Liver (tissue), 9 donors: ENCODE results near the gene B3GALNT2. TPM values are rescaled to one million over a fixed set of nuclear protein-coding genes. Genes with fewer than 3 reads are reported as not detected.
A peak's percentile ranks its signal among the peaks of the same experiment; 100 is the strongest.

Source experiments
- DNase-seq: peaks from one replicate; pipeline ENCODE4 v3.0.0-alpha.2; 2017; ENCODE audit warnings: low spot score
- H3K27ac ChIP-seq, 2 donors: one replicate each; pipeline ENCODE4 v1.7.0; 2013; ENCODE audit warnings: inconsistent platforms in 2 of 2, low read length in 2 of 2, control low read depth in 1 of 2, low read depth in 1 of 2, mild to moderate bottlenecking in 1 of 2
- H3K27me3 ChIP-seq, 4 donors: one replicate each; pipeline versions ENCODE4 v1.6.1 to v1.7.0; 2013; ENCODE audit warnings: low read length in 3 of 4, inconsistent platforms in 1 of 4, mild to moderate bottlenecking in 1 of 4, moderate library complexity in 1 of 4; ENCODE audit not compliant: control insufficient read depth in 4 of 4, insufficient read depth in 4 of 4
- H3K36me3 ChIP-seq, 4 donors: one replicate each; pipeline versions ENCODE4 v1.6.1 to v1.7.0; 2013; ENCODE audit warnings: low read length in 3 of 4, mild to moderate bottlenecking in 3 of 4, low read depth in 1 of 4, moderate library complexity in 1 of 4; ENCODE audit not compliant: control insufficient read depth in 4 of 4, insufficient read depth in 3 of 4
- H3K4me1 ChIP-seq, 4 donors: one replicate each; pipeline versions ENCODE4 v1.6.1 to v1.7.0; 2013; ENCODE audit warnings: low read length in 3 of 4, mild to moderate bottlenecking in 3 of 4, moderate library complexity in 1 of 4; ENCODE audit not compliant: control insufficient read depth in 4 of 4, insufficient read depth in 4 of 4
- H3K4me3 ChIP-seq, 3 donors: one replicate each; pipeline versions ENCODE4 v1.6.1 to v1.7.0; 2013; ENCODE audit warnings: low read length in 3 of 3, control low read depth in 1 of 3, low read depth in 1 of 3, mild to moderate bottlenecking in 1 of 3
- H3K9ac ChIP-seq, 2 donors: one replicate each; pipeline ENCODE4 v1.7.0; 2013; ENCODE audit warnings: low read length in 2 of 2, mild to moderate bottlenecking in 2 of 2, moderate library complexity in 2 of 2, control low read depth in 1 of 2, low read depth in 1 of 2
- H3K9me3 ChIP-seq, 4 donors: one replicate each; pipeline versions ENCODE4 v1.6.1 to v1.7.0; 2013; ENCODE audit warnings: low read length in 3 of 4; ENCODE audit not compliant: control insufficient read depth in 4 of 4
- FOXA1 ChIP-seq: IDR thresholded peaks from 2 replicates; pipeline ENCODE4 v1.6.1; 2016; ENCODE audit warnings: antibody characterized with exemption
- GABPA ChIP-seq, 2 donors: IDR thresholded peaks in 1 of 2; conservative IDR thresholded peaks in 1 of 2; 2 replicates each; pipeline ENCODE4 v1.6.1; 2016; ENCODE audit warnings: antibody characterized with exemption in 2 of 2, mild to moderate bottlenecking in 1 of 2, moderate library complexity in 1 of 2
- HNF4A ChIP-seq, 2 donors: conservative IDR thresholded peaks; 2 replicates each; pipeline ENCODE4 v1.6.1; 2016; ENCODE audit warnings: antibody characterized with exemption in 2 of 2, mild to moderate bottlenecking in 2 of 2
- HNF4G ChIP-seq: IDR thresholded peaks from 2 replicates; pipeline ENCODE4 v1.6.1; 2016; ENCODE audit warnings: antibody characterized with exemption
- JUND ChIP-seq, 2 donors: IDR thresholded peaks; 2 replicates each; pipeline ENCODE4 v1.6.1; 2016; ENCODE audit warnings: antibody characterized with exemption in 2 of 2
- NR2F2 ChIP-seq: IDR thresholded peaks from 2 replicates; pipeline ENCODE4 v1.6.1; 2016; ENCODE audit warnings: antibody characterized with exemption
- RAD21 ChIP-seq, 2 donors: IDR thresholded peaks; 2 replicates each; pipeline ENCODE4 v1.6.1; 2016; ENCODE audit warnings: antibody characterized with exemption in 2 of 2, mild to moderate bottlenecking in 2 of 2
- RXRA ChIP-seq, 2 donors: IDR thresholded peaks; 2 replicates each; pipeline ENCODE4 v1.6.1; 2017 to 2018; ENCODE audit warnings: antibody characterized with exemption in 2 of 2, mild to moderate bottlenecking in 1 of 2
- SP1 ChIP-seq: IDR thresholded peaks from 2 replicates; pipeline ENCODE4 v1.6.1; 2018; ENCODE audit warnings: antibody characterized with exemption, mild to moderate bottlenecking
- TAF1 ChIP-seq: conservative IDR thresholded peaks from 2 replicates; pipeline ENCODE4 v1.6.1; 2016; ENCODE audit warnings: antibody characterized with exemption, mild to moderate bottlenecking
- WGBS: extraction: QIAGEN DNeasy Blood & Tissue Kit; methylation state at CpG from one replicate; pipeline ENCODE4 v1.1.7; 2013; 5-methylcytosine and 5-hydroxymethylcytosine counted together
- polyA plus RNA-seq, 2 donors: library from polyadenylated mRNA; stranded (reverse) in 1 of 2; unstranded in 1 of 2; fragments of 200-250 nt in 1 of 2; fragments of >200 nt in 1 of 2; fragmentation: Nextera tagmentation in 1 of 2; extraction: Ambion mirVana in 1 of 2; gene quantifications; one replicate each; pipeline versions ENCODE4 v1.2.1 to v1.2.3, GENCODE V29; 2013 to 2015
- total RNA-seq, 2 donors: library from RNA; depleted of rRNA; stranded (reverse); fragments of >200 nt; gene quantifications; one replicate each; pipeline ENCODE4 v1.2.3, GENCODE V29; 2014
- TF ChIP-seq, protein P1 (sequence below): IDR thresholded peaks from 2 replicates; pipeline ENCODE4 v1.6.1; 2016; ENCODE audit warnings: antibody characterized with exemption
- TF ChIP-seq, protein P2 (sequence below): IDR thresholded peaks from 2 replicates; pipeline ENCODE4 v1.6.1; 2016; ENCODE audit warnings: antibody characterized with exemption
- TF ChIP-seq, protein P3 (sequence below): IDR thresholded peaks from 2 replicates; pipeline ENCODE4 v1.6.1; 2016; ENCODE audit warnings: antibody characterized with exemption
- TF ChIP-seq, protein P4 (sequence below): fragments of 150-350 bp; IDR thresholded peaks from 2 replicates; pipeline ENCODE4 v1.5.1; 2017; ENCODE audit warnings: improper control_type of control experiment, low read depth, low read length; ENCODE audit not compliant: missing input control
- TF ChIP-seq, protein P5 (sequence below): IDR thresholded peaks from 2 replicates; pipeline ENCODE4 v1.6.1; 2016; ENCODE audit warnings: antibody characterized with exemption, mild to moderate bottlenecking
- donor health status: healthy.
- donor health status: healthy.
- donor health status: healthy.
- donor health status: healthy.
- donor health status: healthy.

The B3GALNT2 gene
- total RNA-seq (10 to 100 TPM; 10.5 to 20.7 TPM), polyA plus RNA-seq (1 to 10 TPM; 2.3 to 3.7 TPM)

DNA sequence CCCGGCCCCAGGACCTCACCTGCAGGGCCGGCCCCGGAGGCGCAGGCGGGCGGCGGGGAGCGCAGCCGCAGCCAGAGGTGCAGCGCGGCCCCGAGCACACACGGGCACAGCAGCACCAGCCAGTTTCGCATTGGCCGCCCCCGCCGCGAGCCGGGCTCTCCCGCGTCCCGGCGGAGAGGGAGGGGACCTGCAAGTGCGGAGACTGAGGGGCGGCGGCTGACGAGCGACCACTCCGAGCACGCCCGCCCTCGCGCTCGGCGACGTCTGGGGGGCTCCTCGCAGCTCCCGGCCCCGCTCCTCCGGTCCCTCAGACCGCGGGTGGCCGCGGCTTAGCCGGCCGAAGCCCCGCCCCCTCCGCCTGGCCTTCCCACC, at the start of gene B3GALNT2:
B3GALNT2 (minus strand) TSS at position 331 of the 372 bp plus-strand sequence; CDS start at position 131, 200 bp downstream.
- Histone ChIP-seq H3K9ac (peak within 1 kb of the TSS; percentile 73 to 87), H3K27me3 (no peaks in the 10 kb centered on the region), H3K36me3 (no peaks in the 10 kb centered on the region), H3K4me1 (peaks cover 4 to 17% (median 8%) of the 10 kb centered on the region in 4 donors), H3K27ac (peak within 1 kb of the TSS; percentile 93 to 98), H3K9me3 (no peaks in the 10 kb centered on the region), H3K4me3 (peak within 1 kb of the TSS; percentile 57 to 95 (median 85))
- DNase-seq: no peak
- WGBS: under 1% methylated on average over 48 of the region's 48 CpGs
- TF ChIP-seq, protein P1, sequence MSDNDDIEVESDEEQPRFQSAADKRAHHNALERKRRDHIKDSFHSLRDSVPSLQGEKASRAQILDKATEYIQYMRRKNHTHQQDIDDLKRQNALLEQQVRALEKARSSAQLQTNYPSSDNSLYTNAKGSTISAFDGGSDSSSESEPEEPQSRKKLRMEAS: no peak
- TF ChIP-seq GABPA (IDR thresholded peaks at IDR 0.05 in 1 of 2, conservative IDR thresholded peaks at IDR 0.05 in 1 of 2): no peak
- TF ChIP-seq, protein P2, sequence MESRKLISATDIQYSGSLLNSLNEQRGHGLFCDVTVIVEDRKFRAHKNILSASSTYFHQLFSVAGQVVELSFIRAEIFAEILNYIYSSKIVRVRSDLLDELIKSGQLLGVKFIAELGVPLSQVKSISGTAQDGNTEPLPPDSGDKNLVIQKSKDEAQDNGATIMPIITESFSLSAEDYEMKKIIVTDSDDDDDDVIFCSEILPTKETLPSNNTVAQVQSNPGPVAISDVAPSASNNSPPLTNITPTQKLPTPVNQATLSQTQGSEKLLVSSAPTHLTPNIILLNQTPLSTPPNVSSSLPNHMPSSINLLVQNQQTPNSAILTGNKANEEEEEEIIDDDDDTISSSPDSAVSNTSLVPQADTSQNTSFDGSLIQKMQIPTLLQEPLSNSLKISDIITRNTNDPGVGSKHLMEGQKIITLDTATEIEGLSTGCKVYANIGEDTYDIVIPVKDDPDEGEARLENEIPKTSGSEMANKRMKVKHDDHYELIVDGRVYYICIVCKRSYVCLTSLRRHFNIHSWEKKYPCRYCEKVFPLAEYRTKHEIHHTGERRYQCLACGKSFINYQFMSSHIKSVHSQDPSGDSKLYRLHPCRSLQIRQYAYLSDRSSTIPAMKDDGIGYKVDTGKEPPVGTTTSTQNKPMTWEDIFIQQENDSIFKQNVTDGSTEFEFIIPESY: no peak
- no peak for TF ChIP-seq JUND (IDR thresholded peaks at IDR 0.05)
- TF ChIP-seq TAF1: no peak
- no peak for TF ChIP-seq HNF4A (conservative IDR thresholded peaks at IDR 0.05)
- TF ChIP-seq HNF4G: no peak

DNA sequence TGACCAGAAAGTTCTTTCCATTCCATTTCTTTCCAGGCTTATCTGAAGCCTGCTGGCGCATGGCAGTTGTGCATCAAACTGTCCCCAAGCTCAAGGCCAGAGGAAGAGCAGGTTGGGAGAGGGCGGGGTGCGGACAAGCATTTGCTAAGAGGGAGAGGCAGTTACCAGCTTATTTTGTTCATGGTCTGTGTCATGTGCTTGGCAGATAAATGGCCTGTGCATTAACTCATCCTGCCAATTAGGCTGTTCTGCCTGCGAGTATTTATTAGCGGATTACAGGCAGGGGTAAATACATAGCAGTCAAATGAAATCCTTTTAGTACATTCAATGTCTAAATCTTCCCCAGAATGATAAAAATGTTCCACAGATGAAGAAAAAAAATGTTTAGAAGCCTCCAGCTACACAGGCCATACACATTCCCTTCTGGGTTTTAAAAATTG, 48.9 kb upstream of the B3GALNT2 start:
- Histone ChIP-seq H3K27me3 (no peaks in the 10 kb centered on the region), H3K9ac (no peak overlapping the region), H3K4me1 (no peaks in the 10 kb centered on the region), H3K27ac (no peak overlapping the region), H3K4me3 (no peak overlapping the region), H3K36me3 (no peaks in the 10 kb centered on the region), H3K9me3 (no peaks in the 10 kb centered on the region)
- DNase-seq: no peak
- WGBS: 92% methylated on average over 5 of the region's 5 CpGs
- TF ChIP-seq, protein P3, sequence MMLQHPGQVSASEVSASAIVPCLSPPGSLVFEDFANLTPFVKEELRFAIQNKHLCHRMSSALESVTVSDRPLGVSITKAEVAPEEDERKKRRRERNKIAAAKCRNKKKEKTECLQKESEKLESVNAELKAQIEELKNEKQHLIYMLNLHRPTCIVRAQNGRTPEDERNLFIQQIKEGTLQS: no peak
- TF ChIP-seq GABPA (IDR thresholded peaks at IDR 0.05 in 1 of 2, conservative IDR thresholded peaks at IDR 0.05 in 1 of 2): no peak

DNA sequence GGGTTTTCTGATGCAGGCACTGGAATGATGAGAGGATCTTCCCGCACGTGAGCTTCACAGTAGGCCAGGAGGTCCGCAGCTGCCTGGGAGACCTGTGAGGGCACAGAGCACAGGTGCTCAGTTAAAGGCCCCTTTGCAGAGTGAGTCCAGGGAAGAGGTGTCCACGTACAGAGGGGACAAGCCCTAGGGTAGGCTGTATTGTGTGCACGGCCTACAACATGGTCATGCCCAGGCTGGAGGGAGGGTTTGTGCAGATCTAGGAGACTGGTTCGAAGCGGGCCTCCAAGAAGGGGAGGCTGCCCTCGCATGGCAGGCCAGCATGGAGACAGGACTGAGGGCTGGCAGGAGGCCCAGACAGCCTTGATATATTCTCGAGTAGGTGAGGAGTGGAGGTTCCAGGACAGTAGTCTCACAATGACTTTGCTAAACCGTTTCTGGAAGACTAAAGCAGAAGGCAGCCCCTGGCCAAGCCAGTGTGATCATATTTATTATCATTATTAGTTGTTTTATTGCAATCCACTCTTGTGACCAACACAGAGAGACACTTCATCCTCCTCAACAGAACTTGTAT, 48.0 kb upstream of the B3GALNT2 start:
- 93% methylated on average over 10 of the region's 10 CpGs for WGBS

More for the DNA sequence above, 48.0 kb upstream of the B3GALNT2 start:
- Histone ChIP-seq H3K9ac (no peak overlapping the region), H3K36me3 (no peaks in the 10 kb centered on the region), H3K4me1 (no peaks in the 10 kb centered on the region), H3K27ac (no peak overlapping the region), H3K9me3 (no peaks in the 10 kb centered on the region), H3K27me3 (no peaks in the 10 kb centered on the region), H3K4me3 (no peak overlapping the region)
- TF ChIP-seq FOXA1: no peak
- no peak for TF ChIP-seq SP1
- TF ChIP-seq, protein P1: no peak
- TF ChIP-seq, protein P2: no peak
- no peak for TF ChIP-seq JUND (IDR thresholded peaks at IDR 0.05)
- no peak for TF ChIP-seq NR2F2
- no peak for TF ChIP-seq HNF4A (conservative IDR thresholded peaks at IDR 0.05)
- TF ChIP-seq, protein P4, sequence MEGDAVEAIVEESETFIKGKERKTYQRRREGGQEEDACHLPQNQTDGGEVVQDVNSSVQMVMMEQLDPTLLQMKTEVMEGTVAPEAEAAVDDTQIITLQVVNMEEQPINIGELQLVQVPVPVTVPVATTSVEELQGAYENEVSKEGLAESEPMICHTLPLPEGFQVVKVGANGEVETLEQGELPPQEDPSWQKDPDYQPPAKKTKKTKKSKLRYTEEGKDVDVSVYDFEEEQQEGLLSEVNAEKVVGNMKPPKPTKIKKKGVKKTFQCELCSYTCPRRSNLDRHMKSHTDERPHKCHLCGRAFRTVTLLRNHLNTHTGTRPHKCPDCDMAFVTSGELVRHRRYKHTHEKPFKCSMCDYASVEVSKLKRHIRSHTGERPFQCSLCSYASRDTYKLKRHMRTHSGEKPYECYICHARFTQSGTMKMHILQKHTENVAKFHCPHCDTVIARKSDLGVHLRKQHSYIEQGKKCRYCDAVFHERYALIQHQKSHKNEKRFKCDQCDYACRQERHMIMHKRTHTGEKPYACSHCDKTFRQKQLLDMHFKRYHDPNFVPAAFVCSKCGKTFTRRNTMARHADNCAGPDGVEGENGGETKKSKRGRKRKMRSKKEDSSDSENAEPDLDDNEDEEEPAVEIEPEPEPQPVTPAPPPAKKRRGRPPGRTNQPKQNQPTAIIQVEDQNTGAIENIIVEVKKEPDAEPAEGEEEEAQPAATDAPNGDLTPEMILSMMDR: no peak
- TF ChIP-seq TAF1: no peak
- TF ChIP-seq, protein P3: no peak
- no peak for TF ChIP-seq RXRA (IDR thresholded peaks at IDR 0.05)
- TF ChIP-seq, protein P5, sequence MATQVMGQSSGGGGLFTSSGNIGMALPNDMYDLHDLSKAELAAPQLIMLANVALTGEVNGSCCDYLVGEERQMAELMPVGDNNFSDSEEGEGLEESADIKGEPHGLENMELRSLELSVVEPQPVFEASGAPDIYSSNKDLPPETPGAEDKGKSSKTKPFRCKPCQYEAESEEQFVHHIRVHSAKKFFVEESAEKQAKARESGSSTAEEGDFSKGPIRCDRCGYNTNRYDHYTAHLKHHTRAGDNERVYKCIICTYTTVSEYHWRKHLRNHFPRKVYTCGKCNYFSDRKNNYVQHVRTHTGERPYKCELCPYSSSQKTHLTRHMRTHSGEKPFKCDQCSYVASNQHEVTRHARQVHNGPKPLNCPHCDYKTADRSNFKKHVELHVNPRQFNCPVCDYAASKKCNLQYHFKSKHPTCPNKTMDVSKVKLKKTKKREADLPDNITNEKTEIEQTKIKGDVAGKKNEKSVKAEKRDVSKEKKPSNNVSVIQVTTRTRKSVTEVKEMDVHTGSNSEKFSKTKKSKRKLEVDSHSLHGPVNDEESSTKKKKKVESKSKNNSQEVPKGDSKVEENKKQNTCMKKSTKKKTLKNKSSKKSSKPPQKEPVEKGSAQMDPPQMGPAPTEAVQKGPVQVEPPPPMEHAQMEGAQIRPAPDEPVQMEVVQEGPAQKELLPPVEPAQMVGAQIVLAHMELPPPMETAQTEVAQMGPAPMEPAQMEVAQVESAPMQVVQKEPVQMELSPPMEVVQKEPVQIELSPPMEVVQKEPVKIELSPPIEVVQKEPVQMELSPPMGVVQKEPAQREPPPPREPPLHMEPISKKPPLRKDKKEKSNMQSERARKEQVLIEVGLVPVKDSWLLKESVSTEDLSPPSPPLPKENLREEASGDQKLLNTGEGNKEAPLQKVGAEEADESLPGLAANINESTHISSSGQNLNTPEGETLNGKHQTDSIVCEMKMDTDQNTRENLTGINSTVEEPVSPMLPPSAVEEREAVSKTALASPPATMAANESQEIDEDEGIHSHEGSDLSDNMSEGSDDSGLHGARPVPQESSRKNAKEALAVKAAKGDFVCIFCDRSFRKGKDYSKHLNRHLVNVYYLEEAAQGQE: no peak
- TF ChIP-seq RAD21 (IDR thresholded peaks at IDR 0.05): no peak
- no peak for TF ChIP-seq HNF4G
- no peak for DNase-seq
